Fibroblast of lung (primary cell): ENCODE results near the gene ZDHHC14.

Experiments
- CTCF ChIP-seq, 2 donors: IDR thresholded peaks in 1 of 2; conservative IDR thresholded peaks in 1 of 2; 1 replicate in 1 of 2; 2 replicates in 1 of 2; pipeline ENCODE4 v1.5.1; 2011 to 2012; ENCODE audit warnings: low read length in 2 of 2, control low read depth in 1 of 2, inconsistent platforms in 1 of 2, low read depth in 1 of 2, mild to moderate bottlenecking in 1 of 2
- EZH2 ChIP-seq: IDR thresholded peaks from 2 replicates; pipeline ENCODE4 v1.5.1; 2012; ENCODE audit warnings: low read length, control low read depth, mild to moderate bottlenecking; ENCODE audit errors: missing control alignments

GRCh38 chr6:157716251-157716995 is 335.4 kb downstream of the ZDHHC14 start:
- no peak for TF ChIP-seq CTCF (conservative IDR thresholded peaks at IDR 0.05 in 1 of 2, IDR thresholded peaks at IDR 0.05 in 1 of 2; ENCODE audit: low read depth in 1 of 2, low read length in 2 of 2)
- no peak for TF ChIP-seq EZH2
